ENCODE data around the gene TUBA1B.

DNA sequence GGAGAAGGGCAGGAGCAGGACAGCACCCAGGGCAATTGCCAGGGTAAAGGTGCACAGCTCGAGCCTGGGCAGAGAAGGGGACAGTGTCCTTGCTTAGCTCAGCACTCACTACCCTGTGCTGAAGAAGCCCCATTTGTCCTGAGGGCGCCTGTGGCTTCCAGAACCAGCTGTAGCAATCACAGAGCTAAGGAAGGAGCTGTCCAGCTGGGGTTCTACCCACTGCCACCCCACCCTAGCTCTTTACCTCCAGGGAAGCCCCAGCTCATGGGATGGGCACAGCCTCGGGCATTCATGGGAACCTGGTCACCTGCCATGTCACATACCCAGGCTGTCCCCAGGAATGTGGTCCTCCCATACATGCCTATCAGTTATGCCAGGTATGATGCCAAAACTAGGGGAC is 26.4 kb downstream of the TUBA1B start:
- TF ChIP-seq, protein P1, sequence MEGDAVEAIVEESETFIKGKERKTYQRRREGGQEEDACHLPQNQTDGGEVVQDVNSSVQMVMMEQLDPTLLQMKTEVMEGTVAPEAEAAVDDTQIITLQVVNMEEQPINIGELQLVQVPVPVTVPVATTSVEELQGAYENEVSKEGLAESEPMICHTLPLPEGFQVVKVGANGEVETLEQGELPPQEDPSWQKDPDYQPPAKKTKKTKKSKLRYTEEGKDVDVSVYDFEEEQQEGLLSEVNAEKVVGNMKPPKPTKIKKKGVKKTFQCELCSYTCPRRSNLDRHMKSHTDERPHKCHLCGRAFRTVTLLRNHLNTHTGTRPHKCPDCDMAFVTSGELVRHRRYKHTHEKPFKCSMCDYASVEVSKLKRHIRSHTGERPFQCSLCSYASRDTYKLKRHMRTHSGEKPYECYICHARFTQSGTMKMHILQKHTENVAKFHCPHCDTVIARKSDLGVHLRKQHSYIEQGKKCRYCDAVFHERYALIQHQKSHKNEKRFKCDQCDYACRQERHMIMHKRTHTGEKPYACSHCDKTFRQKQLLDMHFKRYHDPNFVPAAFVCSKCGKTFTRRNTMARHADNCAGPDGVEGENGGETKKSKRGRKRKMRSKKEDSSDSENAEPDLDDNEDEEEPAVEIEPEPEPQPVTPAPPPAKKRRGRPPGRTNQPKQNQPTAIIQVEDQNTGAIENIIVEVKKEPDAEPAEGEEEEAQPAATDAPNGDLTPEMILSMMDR (IDR thresholded peaks at IDR 0.05), result no peak
- no peak for TF ChIP-seq POLR2A (IDR thresholded peaks at IDR 0.05)
